Lower leg skin (tissue), 3 donors: Measurements from ENCODE around the gene KBTBD13.

ENCODE experiments used
- CTCF ChIP-seq, 3 donors: fragments of 450-650 bp; IDR thresholded peaks; one replicate each; pipeline ENCODE4 v1.5.1; 2016; ENCODE audit warnings: antibody characterized with exemption in 3 of 3, mild to moderate bottlenecking in 3 of 3, moderate library complexity in 2 of 3
- POLR2A ChIP-seq, 2 donors: fragments of 450-650 bp; IDR thresholded peaks; one replicate each; pipeline ENCODE4 v1.6.1; 2016 to 2017; ENCODE audit warnings: antibody characterized with exemption in 2 of 2, mild to moderate bottlenecking in 1 of 2, moderate library complexity in 1 of 2

DNA sequence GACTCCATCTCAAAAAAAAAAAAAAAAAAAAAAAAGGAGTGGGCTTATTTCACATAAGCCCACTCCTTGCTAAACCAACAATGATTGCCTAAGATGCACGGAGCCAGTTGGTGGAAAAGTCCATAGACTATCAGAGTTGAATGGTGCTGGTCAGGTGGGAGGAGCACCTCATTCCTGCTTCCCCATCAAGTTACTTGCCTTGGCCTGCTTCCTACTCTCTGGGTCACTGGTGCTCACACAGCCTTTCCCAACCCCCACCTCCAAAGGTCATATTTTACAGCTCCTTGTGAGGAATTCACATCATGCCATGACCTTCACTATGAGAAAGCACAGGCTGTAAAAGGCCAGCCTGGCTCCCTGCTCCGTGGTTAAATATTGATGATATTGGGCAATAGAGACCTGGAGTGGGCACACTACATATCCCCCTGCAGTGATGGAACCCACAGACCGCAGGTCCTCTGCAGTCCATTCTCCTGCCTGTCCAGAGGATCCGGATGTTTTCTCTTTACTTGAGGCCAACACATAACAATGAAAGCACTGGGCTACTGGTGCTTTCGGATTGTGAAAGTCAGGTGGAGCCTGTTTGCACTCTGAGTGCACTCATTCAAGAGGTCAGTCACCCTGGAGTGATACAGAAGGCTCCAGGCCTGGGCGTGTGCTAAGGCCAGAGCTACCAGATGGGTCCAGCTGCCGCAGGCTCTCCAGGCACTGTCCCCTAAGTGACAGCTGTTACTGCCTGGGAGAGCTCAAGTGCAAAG is 31.6 kb upstream of the KBTBD13 start, which contains the start of gene SLC51B:
- TF ChIP-seq CTCF (IDR thresholded peaks at IDR 0.05) (no peak), POLR2A (IDR thresholded peaks at IDR 0.05) (no peak)
